Erythroblast (primary cell): Measurements from ENCODE around the gene ROM1.

Experiments used
- GATA1 ChIP-seq: IDR thresholded peaks from 2 replicates; pipeline ENCODE4 v1.6.1; 2011; ENCODE audit warnings: low read depth, mild to moderate bottlenecking, control low read depth, low read length, moderate library complexity
- POLR2A ChIP-seq: IDR thresholded peaks from 2 replicates; pipeline ENCODE4 v1.6.1; 2011; ENCODE audit warnings: mild to moderate bottlenecking, low read length

DNA sequence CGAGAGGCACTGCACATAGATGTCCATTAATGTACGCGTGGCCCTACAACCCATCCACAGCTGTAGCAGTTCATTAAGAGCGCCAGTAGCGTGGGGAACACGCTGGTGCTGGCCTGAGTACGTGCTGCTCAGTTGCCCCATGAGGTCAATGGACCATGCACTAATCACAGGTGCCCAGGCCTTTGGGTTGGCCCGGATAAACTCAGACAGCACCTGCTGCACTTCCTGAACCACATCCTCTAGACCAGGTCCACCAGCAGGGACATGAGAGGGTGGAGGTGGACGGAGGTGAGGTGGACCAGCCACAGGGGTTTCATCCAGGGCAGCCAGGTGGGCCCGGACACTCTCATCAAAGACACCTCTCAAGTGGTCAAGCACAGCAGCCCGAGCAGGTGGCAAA lies 36.4 kb downstream of the ROM1 start:
- TF ChIP-seq POLR2A (no peak), GATA1 (no peak)
